ELF-1 (cell line): ENCODE data around the gene SAG.
A peak's percentile ranks its signal among the peaks of the same experiment; 100 is the strongest.
"Not testable (repeated sequence)": the region's sequence is repeated elsewhere in the genome, so short reads cannot be mapped to it uniquely, and the experiment has no call there.

Source experiments
- DNase-seq: peaks from one replicate; pipeline ENCODE4 v3.0.0-alpha.2; 2016; ENCODE audit warnings: low read depth, low spot score

The SAG gene

GRCh38 chr2:233354500-233354924 is 46.9 kb downstream of the SAG start:
- no peak for DNase-seq

- peak; percentile 27 for DNase-seq
These were observed 47.5 kb downstream of the SAG start for GRCh38 chr2:233354971-233355574.

GRCh38 chr2:233355916-233356315 is 48.3 kb downstream of the SAG start:
- no peak for DNase-seq

- no peak for DNase-seq
These were observed 49.1 kb downstream of the SAG start for GRCh38 chr2:233356546-233357308.

- no peak for DNase-seq
These were observed 50.7 kb downstream of the SAG start for GRCh38 chr2:233358335-233358734.

GRCh38 chr2:233358947-233359346 is 51.3 kb downstream of the SAG start:
- no peak for DNase-seq

- peak; percentile 36 for DNase-seq
These were observed 52.2 kb downstream of the SAG start for GRCh38 chr2:233359823-233360222.

- peak; percentile 93 for DNase-seq
These were observed 53.2 kb downstream of the SAG start for GRCh38 chr2:233360771-233361176.

- DNase-seq, result no peak
These were observed 53.7 kb downstream of the SAG start for GRCh38 chr2:233361297-233361696.

GRCh38 chr2:233362742-233363141 is 55.1 kb downstream of the SAG start:
- DNase-seq, result no peak

GRCh38 chr2:233363744-233364235 is 56.2 kb downstream of the SAG start:
- no peak for DNase-seq

- no peak for DNase-seq
These were observed 58.4 kb downstream of the SAG start for GRCh38 chr2:233365861-233366520.

GRCh38 chr2:233367586-233367985 is 60.0 kb downstream of the SAG start:
- no peak for DNase-seq

GRCh38 chr2:233368756-233369155 is 61.1 kb downstream of the SAG start:
- DNase-seq, result no peak

- DNase-seq, result no peak
These were observed 61.8 kb downstream of the SAG start for GRCh38 chr2:233369462-233369861.

- no peak for DNase-seq
These were observed 62.5 kb downstream of the SAG start for GRCh38 chr2:233369897-233370685.

GRCh38 chr2:233371641-233372040 is 64.0 kb downstream of the SAG start:
- no peak for DNase-seq

GRCh38 chr2:233372855-233373254 is 65.2 kb downstream of the SAG start:
- DNase-seq, result no peak

GRCh38 chr2:233373316-233373715 is 65.7 kb downstream of the SAG start:
- DNase-seq, result no peak

GRCh38 chr2:233374776-233375175 is 67.2 kb downstream of the SAG start:
- DNase-seq, result not testable (repeated sequence)

GRCh38 chr2:233375490-233376314 is 68.1 kb downstream of the SAG start:
- DNase-seq, result no peak
